Body of pancreas (tissue), 4 donors: ENCODE data around the gene ASIC2. TPM values are rescaled to one million over a fixed set of nuclear protein-coding genes. Genes with fewer than 3 reads are reported as not detected.

Experiments used
- ATAC-seq: fragments of 150-250 bp; one replicate; pipeline ENCODE4 v1.9.1; 2016
- DNase-seq, 4 donors: peaks; one replicate each; pipeline ENCODE4 v3.0.0-alpha.2; 2019
- H3K27ac ChIP-seq, 4 donors: fragments of 200-600 bp; sonication (generic); 1 replicate in 3 of 4; 2 replicates in 1 of 4; pipeline versions ENCODE4 v1.5.1 to v1.6.1; 2016 to 2019; ENCODE audit warnings: mild to moderate bottlenecking in 1 of 4, mixed read lengths in 1 of 4, moderate library complexity in 1 of 4
- H3K27me3 ChIP-seq, 2 donors: fragments of 200-600 bp; sonication (generic); one replicate each; pipeline ENCODE4 v1.6.0; 2016; ENCODE audit warnings: mild to moderate bottlenecking in 1 of 2
- H3K36me3 ChIP-seq, 2 donors: fragments of 200-600 bp; sonication (generic); replicated peaks in 1 of 2; 2 replicates each; pipeline ENCODE4 v1.5.1; 2016; ENCODE audit warnings: low read depth in 2 of 2; ENCODE audit not compliant: insufficient read depth in 1 of 2
- H3K4me1 ChIP-seq: fragments of 200-600 bp; sonication (generic); one replicate; pipeline ENCODE4 v1.6.0; 2016
- H3K4me3 ChIP-seq, 2 donors: fragments of 200-600 bp; sonication (generic); 1 replicate in 1 of 2; 2 replicates in 1 of 2; pipeline ENCODE4 v1.5.1; 2016 to 2019
- H3K9me3 ChIP-seq, 3 donors: fragments of 200-600 bp; sonication (generic); 1 replicate in 2 of 3; 2 replicates in 1 of 3; pipeline ENCODE4 v1.5.1; 2016
- POLR2A ChIP-seq, 3 donors: fragments of 450-650 bp; IDR thresholded peaks; one replicate each; pipeline ENCODE4 v1.6.1; 2016; ENCODE audit warnings: antibody characterized with exemption in 3 of 3, mild to moderate bottlenecking in 2 of 3
- WGBS, 2 donors: methylation state at CpG; one replicate each; pipeline ENCODE4 v1.1.5; 2017; 5-methylcytosine and 5-hydroxymethylcytosine counted together
- intact Hi-C: fragments of 100-400 bp; cut with DNase I; formaldehyde crosslinking; loops from one replicate; pipeline ENCODE4 v1.15.1; 2023
- total RNA-seq, 2 donors: library from RNA; depleted of rRNA; stranded (reverse); fragments of >200 nt; gene quantifications; one replicate each; pipeline ENCODE4 v1.1.0, GENCODE V29; 2016
- TF ChIP-seq, protein P1 (sequence below), 7 experiments: fragments of 450-650 bp in 4 of 7; fragments of 200-600 bp in 3 of 7; sonication (generic) in 3 of 7; IDR thresholded peaks; one replicate each; pipeline ENCODE4 v1.5.1; 2016 to 2019; ENCODE audit warnings: antibody characterized with exemption in 7 of 7

ASIC2 gene
- total RNA-seq, 2 donors from 2014 or later: not detected

DNA sequence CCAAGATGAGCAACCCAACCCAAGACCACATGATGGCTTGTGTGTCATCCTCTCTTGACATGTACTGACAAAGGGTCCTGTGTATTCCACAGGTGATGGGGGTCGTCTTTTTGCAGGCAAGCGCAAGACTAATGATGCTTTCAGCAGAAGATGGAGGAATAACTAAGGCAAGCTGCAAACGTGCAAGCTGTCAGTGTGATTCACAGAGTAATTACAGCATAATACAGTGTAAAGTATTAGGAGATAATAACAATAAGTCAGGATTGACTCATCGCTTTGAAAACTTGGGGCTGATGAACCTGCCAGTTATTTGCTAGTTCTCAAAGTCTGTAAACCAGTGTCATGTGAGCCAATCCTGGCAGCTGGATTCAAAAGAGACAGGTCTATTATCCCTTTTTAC lies 41.6 kb upstream of the ASIC2 start:
- no peak overlapping the region for H3K4me3 ChIP-seq
- intact Hi-C loops: no loop called here
- no peaks in the 10 kb centered on the region for H3K36me3 ChIP-seq
- WGBS, 2 donors: 51 to 57% methylated on average over 4 of the region's 4 CpGs
- H3K9me3 ChIP-seq: no peaks in the 10 kb centered on the region
- no peaks in the 10 kb centered on the region for H3K27me3 ChIP-seq
- no peak for ATAC-seq
- H3K27ac ChIP-seq: no peak overlapping the region
- TF ChIP-seq POLR2A (IDR thresholded peaks at IDR 0.05): no peak
- TF ChIP-seq, protein P1, sequence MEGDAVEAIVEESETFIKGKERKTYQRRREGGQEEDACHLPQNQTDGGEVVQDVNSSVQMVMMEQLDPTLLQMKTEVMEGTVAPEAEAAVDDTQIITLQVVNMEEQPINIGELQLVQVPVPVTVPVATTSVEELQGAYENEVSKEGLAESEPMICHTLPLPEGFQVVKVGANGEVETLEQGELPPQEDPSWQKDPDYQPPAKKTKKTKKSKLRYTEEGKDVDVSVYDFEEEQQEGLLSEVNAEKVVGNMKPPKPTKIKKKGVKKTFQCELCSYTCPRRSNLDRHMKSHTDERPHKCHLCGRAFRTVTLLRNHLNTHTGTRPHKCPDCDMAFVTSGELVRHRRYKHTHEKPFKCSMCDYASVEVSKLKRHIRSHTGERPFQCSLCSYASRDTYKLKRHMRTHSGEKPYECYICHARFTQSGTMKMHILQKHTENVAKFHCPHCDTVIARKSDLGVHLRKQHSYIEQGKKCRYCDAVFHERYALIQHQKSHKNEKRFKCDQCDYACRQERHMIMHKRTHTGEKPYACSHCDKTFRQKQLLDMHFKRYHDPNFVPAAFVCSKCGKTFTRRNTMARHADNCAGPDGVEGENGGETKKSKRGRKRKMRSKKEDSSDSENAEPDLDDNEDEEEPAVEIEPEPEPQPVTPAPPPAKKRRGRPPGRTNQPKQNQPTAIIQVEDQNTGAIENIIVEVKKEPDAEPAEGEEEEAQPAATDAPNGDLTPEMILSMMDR (IDR thresholded peaks at IDR 0.05): no peak
- no peak for DNase-seq
- H3K4me1 ChIP-seq: no peaks in the 10 kb centered on the region

- Histone ChIP-seq H3K9me3 (no peaks in the 10 kb centered on the region), H3K27me3 (no peaks in the 10 kb centered on the region), H3K4me1 (no peaks in the 10 kb centered on the region), H3K27ac (no peak overlapping the region), H3K4me3 (no peak overlapping the region), H3K36me3 (no peaks in the 10 kb centered on the region)
- ATAC-seq (no peak), DNase-seq (no peak)
- TF ChIP-seq, protein P1 (IDR thresholded peaks at IDR 0.05): no peak
- TF ChIP-seq POLR2A (IDR thresholded peaks at IDR 0.05): no peak
- intact Hi-C loops: no loop called here
- 64 to 76% methylated on average over 3 of the region's 3 CpGs for WGBS, 2 donors
These were observed 37.8 kb upstream of the ASIC2 start for GRCh38 chr17:33330877-33331276.

- WGBS, 2 donors: 35 to 48% methylated on average over 4 of the region's 4 CpGs
- H3K27ac ChIP-seq: no peak overlapping the region
- intact Hi-C loops: no loop called here
- no peaks in the 10 kb centered on the region for H3K36me3 ChIP-seq
- TF ChIP-seq POLR2A (IDR thresholded peaks at IDR 0.05): no peak
- TF ChIP-seq, protein P1 (IDR thresholded peaks at IDR 0.05): no peak
- H3K4me3 ChIP-seq: no peak overlapping the region
- ATAC-seq (no peak), DNase-seq (no peak)
- no peaks in the 10 kb centered on the region for H3K4me1 ChIP-seq
- no peaks in the 10 kb centered on the region for H3K27me3 ChIP-seq
- H3K9me3 ChIP-seq: no peaks in the 10 kb centered on the region
These were observed 35.0 kb upstream of the ASIC2 start for GRCh38 chr17:33328129-33328528.

GRCh38 chr17:33324736-33325135 lies 31.6 kb upstream of the ASIC2 start:
- TF ChIP-seq, protein P1 (IDR thresholded peaks at IDR 0.05): no peak
- TF ChIP-seq POLR2A (IDR thresholded peaks at IDR 0.05): no peak
- Histone ChIP-seq H3K4me1 (no peaks in the 10 kb centered on the region), H3K27me3 (no peaks in the 10 kb centered on the region), H3K36me3 (no peaks in the 10 kb centered on the region), H3K9me3 (no peaks in the 10 kb centered on the region), H3K4me3 (no peak overlapping the region), H3K27ac (no peak overlapping the region)
- no peak for ATAC-seq
- no peak for DNase-seq
- intact Hi-C loops: no loop called here
- 38 to 40% methylated on average over 3 of the region's 3 CpGs for WGBS, 2 donors

GRCh38 chr17:33322063-33322462 lies 29.0 kb upstream of the ASIC2 start:
- 45 to 61% methylated on average over 6 of the region's 6 CpGs for WGBS, 2 donors
- Histone ChIP-seq H3K27ac (no peak overlapping the region), H3K36me3 (no peaks in the 10 kb centered on the region), H3K4me1 (no peaks in the 10 kb centered on the region), H3K4me3 (no peak overlapping the region), H3K27me3 (no peaks in the 10 kb centered on the region), H3K9me3 (no peaks in the 10 kb centered on the region)
- intact Hi-C loops: no loop called here
- no peak for TF ChIP-seq POLR2A (IDR thresholded peaks at IDR 0.05)
- TF ChIP-seq, protein P1 (IDR thresholded peaks at IDR 0.05): no peak
- no peak for DNase-seq
- no peak for ATAC-seq
